ENCODE data around the gene CENPF. TPM values are rescaled to one million over a fixed set of nuclear protein-coding genes. Genes with fewer than 3 reads are reported as not detected.

Gene CENPF
- total and polyA plus RNA-seq, 2 of the 13 experiments (the other 11 are each of a cell fraction or from before 2014, with no cell fraction given), result 14.7 to 84.9 TPM

DNA sequence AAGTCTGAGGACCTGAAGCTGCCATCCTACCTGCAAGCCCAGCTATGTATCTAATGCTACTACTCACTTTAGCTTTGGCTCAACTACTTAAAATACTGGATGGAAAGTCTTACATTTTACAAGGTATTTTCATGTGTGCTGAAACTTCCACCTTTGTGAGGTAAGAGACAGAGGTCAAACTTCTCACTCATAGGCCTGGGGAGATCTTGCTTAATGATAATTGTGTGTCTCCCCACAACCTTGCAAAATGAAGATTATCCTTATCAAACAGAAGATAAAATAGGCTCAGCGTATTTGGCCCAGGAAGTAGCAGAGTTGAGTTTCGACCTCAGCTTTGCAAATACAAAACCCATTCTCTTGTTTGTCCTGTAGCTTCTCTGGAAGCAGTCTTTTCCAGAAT is 63.7 kb downstream of the CENPF start:
- in situ Hi-C loops (cut with HindIII; ENCODE audit: extremely low pct_ligation_motif_present, low pct_unique_long_range_greater_than_20kb) (no loop called here), intact Hi-C loops (cut with micrococcal nuclease; ENCODE audit: unreplicated experiment) (no loop called here)
- no peaks in the 10 kb centered on the region for H3K27me3 ChIP-seq (ENCODE audit: control insufficient read depth in 1 of 2, insufficient read depth in 2 of 2, low read length in 2 of 2)
- H4K20me1 ChIP-seq (ENCODE audit: insufficient read depth, low read length), result no peaks in the 10 kb centered on the region
- no peak for FAIRE-seq
- H2AFZ ChIP-seq (ENCODE audit: low read length), result no peak overlapping the region
- H3K4me3 ChIP-seq (replicated peaks in 1 of 3; ENCODE audit: insufficient read depth in 1 of 3, low read depth in 2 of 3, low read length in 3 of 3), result no peak overlapping the region
- ChIA-PET CTCF (ENCODE audit: low intra/inter-chr PET ratio, low total read pairs) (no interaction called here), POLR2A (no interaction called here)
- no peak for DNase-seq (ENCODE audit: low spot score)
- no peak overlapping the region for H3K27ac ChIP-seq (ENCODE audit: extremely low read length, insufficient read depth, low read length)
- 92% methylated on average over 2 of the region's 2 CpGs for WGBS (ENCODE audit: low lambda C conversion rate)
- H3K4me2 ChIP-seq (ENCODE audit: low read depth, low read length), result no peak overlapping the region
- ATAC-seq, result no peak
- H3K36me3 ChIP-seq (replicated peaks in 1 of 2; ENCODE audit: control insufficient read depth in 1 of 2, insufficient read depth in 2 of 2, low read length in 2 of 2), result peaks cover 5 to 59% of the 10 kb centered on the region in 2 experiments
- H3K9ac ChIP-seq (ENCODE audit: insufficient read depth, low read depth, low read length), result no peak overlapping the region
- H3K79me2 ChIP-seq (ENCODE audit: insufficient read depth, low read length), result no peaks in the 10 kb centered on the region
- peaks cover 17% of the 10 kb centered on the region for H3K4me1 ChIP-seq (ENCODE audit: insufficient read depth, low read length)
- no TSS peak for BruUV-seq (replicated peaks)
- H3K9me3 ChIP-seq (ENCODE audit: low read length), result no peaks in the 10 kb centered on the region
- TF ChIP-seq SIX1 (CRISPR knock-in tag; IDR thresholded peaks at IDR 0.05; ENCODE audit: borderline replicate concordance) (no peak), REPIN1 (CRISPR knock-in tag; IDR thresholded peaks at IDR 0.05; ENCODE audit: borderline replicate concordance, low read depth) (no peak), FOXJ3 (CRISPR knock-in tag; IDR thresholded peaks at IDR 0.05; ENCODE audit: borderline replicate concordance) (no peak), NR2F1 (CRISPR knock-in tag; IDR thresholded peaks at IDR 0.05) (no peak), ZNF530 (CRISPR knock-in tag; IDR thresholded peaks at IDR 0.05; ENCODE audit: low read depth) (no peak), ZNF501 (CRISPR knock-in tag; IDR thresholded peaks at IDR 0.05) (no peak), ZNF230 (CRISPR knock-in tag; IDR thresholded peaks at IDR 0.05) (no peak), RBM39 (IDR thresholded peaks at IDR 0.05; ENCODE audit: low read depth, low read length, poor library complexity, severe bottlenecking) (no peak), ZNF577 (CRISPR knock-in tag; IDR thresholded peaks at IDR 0.05; ENCODE audit: borderline replicate concordance, low read depth) (no peak), ZNF263 (CRISPR knock-in tag; IDR thresholded peaks at IDR 0.05) (no peak)
- TF ChIP-seq, protein P1, sequence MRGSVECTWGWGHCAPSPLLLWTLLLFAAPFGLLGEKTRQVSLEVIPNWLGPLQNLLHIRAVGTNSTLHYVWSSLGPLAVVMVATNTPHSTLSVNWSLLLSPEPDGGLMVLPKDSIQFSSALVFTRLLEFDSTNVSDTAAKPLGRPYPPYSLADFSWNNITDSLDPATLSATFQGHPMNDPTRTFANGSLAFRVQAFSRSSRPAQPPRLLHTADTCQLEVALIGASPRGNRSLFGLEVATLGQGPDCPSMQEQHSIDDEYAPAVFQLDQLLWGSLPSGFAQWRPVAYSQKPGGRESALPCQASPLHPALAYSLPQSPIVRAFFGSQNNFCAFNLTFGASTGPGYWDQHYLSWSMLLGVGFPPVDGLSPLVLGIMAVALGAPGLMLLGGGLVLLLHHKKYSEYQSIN (CRISPR knock-in tag; IDR thresholded peaks at IDR 0.05; ENCODE audit: borderline replicate concordance), result no peak
- TF ChIP-seq, protein P2, sequence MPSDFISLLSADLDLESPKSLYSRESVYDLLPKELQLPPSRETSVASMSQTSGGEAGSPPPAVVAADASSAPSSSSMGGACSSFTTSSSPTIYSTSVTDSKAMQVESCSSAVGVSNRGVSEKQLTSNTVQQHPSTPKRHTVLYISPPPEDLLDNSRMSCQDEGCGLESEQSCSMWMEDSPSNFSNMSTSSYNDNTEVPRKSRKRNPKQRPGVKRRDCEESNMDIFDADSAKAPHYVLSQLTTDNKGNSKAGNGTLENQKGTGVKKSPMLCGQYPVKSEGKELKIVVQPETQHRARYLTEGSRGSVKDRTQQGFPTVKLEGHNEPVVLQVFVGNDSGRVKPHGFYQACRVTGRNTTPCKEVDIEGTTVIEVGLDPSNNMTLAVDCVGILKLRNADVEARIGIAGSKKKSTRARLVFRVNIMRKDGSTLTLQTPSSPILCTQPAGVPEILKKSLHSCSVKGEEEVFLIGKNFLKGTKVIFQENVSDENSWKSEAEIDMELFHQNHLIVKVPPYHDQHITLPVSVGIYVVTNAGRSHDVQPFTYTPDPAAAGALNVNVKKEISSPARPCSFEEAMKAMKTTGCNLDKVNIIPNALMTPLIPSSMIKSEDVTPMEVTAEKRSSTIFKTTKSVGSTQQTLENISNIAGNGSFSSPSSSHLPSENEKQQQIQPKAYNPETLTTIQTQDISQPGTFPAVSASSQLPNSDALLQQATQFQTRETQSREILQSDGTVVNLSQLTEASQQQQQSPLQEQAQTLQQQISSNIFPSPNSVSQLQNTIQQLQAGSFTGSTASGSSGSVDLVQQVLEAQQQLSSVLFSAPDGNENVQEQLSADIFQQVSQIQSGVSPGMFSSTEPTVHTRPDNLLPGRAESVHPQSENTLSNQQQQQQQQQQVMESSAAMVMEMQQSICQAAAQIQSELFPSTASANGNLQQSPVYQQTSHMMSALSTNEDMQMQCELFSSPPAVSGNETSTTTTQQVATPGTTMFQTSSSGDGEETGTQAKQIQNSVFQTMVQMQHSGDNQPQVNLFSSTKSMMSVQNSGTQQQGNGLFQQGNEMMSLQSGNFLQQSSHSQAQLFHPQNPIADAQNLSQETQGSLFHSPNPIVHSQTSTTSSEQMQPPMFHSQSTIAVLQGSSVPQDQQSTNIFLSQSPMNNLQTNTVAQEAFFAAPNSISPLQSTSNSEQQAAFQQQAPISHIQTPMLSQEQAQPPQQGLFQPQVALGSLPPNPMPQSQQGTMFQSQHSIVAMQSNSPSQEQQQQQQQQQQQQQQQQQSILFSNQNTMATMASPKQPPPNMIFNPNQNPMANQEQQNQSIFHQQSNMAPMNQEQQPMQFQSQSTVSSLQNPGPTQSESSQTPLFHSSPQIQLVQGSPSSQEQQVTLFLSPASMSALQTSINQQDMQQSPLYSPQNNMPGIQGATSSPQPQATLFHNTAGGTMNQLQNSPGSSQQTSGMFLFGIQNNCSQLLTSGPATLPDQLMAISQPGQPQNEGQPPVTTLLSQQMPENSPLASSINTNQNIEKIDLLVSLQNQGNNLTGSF (CRISPR knock-in tag; IDR thresholded peaks at IDR 0.05), result no peak
- TF ChIP-seq, protein P3, sequence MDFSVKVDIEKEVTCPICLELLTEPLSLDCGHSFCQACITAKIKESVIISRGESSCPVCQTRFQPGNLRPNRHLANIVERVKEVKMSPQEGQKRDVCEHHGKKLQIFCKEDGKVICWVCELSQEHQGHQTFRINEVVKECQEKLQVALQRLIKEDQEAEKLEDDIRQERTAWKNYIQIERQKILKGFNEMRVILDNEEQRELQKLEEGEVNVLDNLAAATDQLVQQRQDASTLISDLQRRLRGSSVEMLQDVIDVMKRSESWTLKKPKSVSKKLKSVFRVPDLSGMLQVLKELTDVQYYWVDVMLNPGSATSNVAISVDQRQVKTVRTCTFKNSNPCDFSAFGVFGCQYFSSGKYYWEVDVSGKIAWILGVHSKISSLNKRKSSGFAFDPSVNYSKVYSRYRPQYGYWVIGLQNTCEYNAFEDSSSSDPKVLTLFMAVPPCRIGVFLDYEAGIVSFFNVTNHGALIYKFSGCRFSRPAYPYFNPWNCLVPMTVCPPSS (IDR thresholded peaks at IDR 0.05), result no peak
- TF ChIP-seq, protein P4, sequence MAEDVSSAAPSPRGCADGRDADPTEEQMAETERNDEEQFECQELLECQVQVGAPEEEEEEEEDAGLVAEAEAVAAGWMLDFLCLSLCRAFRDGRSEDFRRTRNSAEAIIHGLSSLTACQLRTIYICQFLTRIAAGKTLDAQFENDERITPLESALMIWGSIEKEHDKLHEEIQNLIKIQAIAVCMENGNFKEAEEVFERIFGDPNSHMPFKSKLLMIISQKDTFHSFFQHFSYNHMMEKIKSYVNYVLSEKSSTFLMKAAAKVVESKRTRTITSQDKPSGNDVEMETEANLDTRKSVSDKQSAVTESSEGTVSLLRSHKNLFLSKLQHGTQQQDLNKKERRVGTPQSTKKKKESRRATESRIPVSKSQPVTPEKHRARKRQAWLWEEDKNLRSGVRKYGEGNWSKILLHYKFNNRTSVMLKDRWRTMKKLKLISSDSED (CRISPR knock-in tag; IDR thresholded peaks at IDR 0.05), result no peak
